RWPE1 (cell line): ENCODE measurements around the gene OR52K2.
"Not testable (repeated sequence)": the region's sequence is repeated elsewhere in the genome, so short reads cannot be mapped to it uniquely, and the experiment has no call there.

Experiments used
- CTCF ChIA-PET: fragments of 350-600 bp; sonication (Branson Sonifier 250); formaldehyde crosslinking; extraction: SDS; loops from one replicate; lab custom pipeline; 2021; lab: Yijun Ruan, JAX
- POLR2A ChIA-PET: fragments of 400-600 bp; formaldehyde crosslinking; extraction: SDS; loops from one replicate; lab custom pipeline; 2020; ENCODE audit warnings: antibody characterized with exemption; ENCODE audit not compliant: low non-redundant PET; lab: Yijun Ruan, JAX
- DNase-seq: peaks from one replicate; pipeline ENCODE4 v3.0.0; 2012; ENCODE audit warnings: low spot score
- H3K27ac ChIP-seq: fragments of 450-650 bp; 2 replicates; pipeline ENCODE4 v1.5.1; 2017
- CTCF ChIP-seq: fragments of 450-650 bp; conservative IDR thresholded peaks from 2 replicates; pipeline ENCODE4 v1.5.1; 2017; ENCODE audit warnings: low read depth, mild to moderate bottlenecking

OR52K2 gene

GRCh38 chr11:4448995-4449394 is at the start of gene OR52K2:
Gene OR52K2 (plus strand): TSS chr11:4449295. CDS start chr11:4449340, 45 bp downstream.
- CTCF ChIA-PET = no interaction called here
- POLR2A ChIA-PET = no interaction called here
- no peak for TF ChIP-seq CTCF
- H3K27ac ChIP-seq = no peak within 1 kb of the TSS
- DNase-seq = no peak

GRCh38 chr11:4406206-4406605 is 42.9 kb upstream of the OR52K2 start:
- not testable (repeated sequence) for H3K27ac ChIP-seq

GRCh38 chr11:4416306-4416705 is 32.8 kb upstream of the OR52K2 start:
- TF ChIP-seq CTCF = no peak
- CTCF ChIA-PET = interaction anchor here (0.6 kb wide), 1 partner anchor 191 kb away, joined by 3 read pairs; the partner anchor contains the start of gene TRIM68
- POLR2A ChIA-PET = no interaction called here
- H3K27ac ChIP-seq = no peak overlapping the region
- no peak for DNase-seq

More at GRCh38 chr11:4406206-4406605, 42.9 kb upstream of the OR52K2 start:
- DNase-seq, POLR2A ChIA-PET, CTCF ChIA-PET: not testable (repeated sequence)

GRCh38 chr11:4416816-4417215 is 32.3 kb upstream of the OR52K2 start:
- CTCF ChIA-PET = no interaction called here
- DNase-seq = no peak
- TF ChIP-seq CTCF = no peak
- no peak overlapping the region for H3K27ac ChIP-seq
- POLR2A ChIA-PET = no interaction called here

- TF ChIP-seq CTCF = no peak
- CTCF ChIA-PET = no interaction called here
- no peak for DNase-seq
- no peak overlapping the region for H3K27ac ChIP-seq
- POLR2A ChIA-PET = no interaction called here
These were observed 30.7 kb upstream of the OR52K2 start for GRCh38 chr11:4418403-4418802.

- ChIA-PET CTCF (no interaction called here), POLR2A (no interaction called here)
- TF ChIP-seq CTCF = no peak
These were observed 19.0 kb upstream of the OR52K2 start for GRCh38 chr11:4430051-4430450.

GRCh38 chr11:4433856-4434255 is 15.2 kb upstream of the OR52K2 start:
- no peak for TF ChIP-seq CTCF
- ChIA-PET POLR2A (no interaction called here), CTCF (no interaction called here)
- no peak overlapping the region for H3K27ac ChIP-seq
- DNase-seq = no peak

More at GRCh38 chr11:4430051-4430450, 19.0 kb upstream of the OR52K2 start:
- no peak for DNase-seq
- no peak overlapping the region for H3K27ac ChIP-seq
